OCI-LY7 (cell line): Measurements from ENCODE around the gene ASXL1.

Experiments used
- CTCF ChIP-seq: fragments of 200-600 bp; sonication (generic); conservative IDR thresholded peaks from 2 replicates; pipeline ENCODE4 v1.5.1; 2014; ENCODE audit warnings: mild to moderate bottlenecking, antibody characterized with exemption, low read length, moderate library complexity, mixed read lengths
- EZH2phosphoT487 ChIP-seq: fragments of 200-600 bp; sonication (generic); IDR thresholded peaks from 2 replicates; pipeline ENCODE4 v1.6.1; 2018; ENCODE audit warnings: low read depth, borderline replicate concordance, mild to moderate bottlenecking, mixed run types, antibody characterized with exemption, low read length, moderate library complexity, mixed read lengths

DNA sequence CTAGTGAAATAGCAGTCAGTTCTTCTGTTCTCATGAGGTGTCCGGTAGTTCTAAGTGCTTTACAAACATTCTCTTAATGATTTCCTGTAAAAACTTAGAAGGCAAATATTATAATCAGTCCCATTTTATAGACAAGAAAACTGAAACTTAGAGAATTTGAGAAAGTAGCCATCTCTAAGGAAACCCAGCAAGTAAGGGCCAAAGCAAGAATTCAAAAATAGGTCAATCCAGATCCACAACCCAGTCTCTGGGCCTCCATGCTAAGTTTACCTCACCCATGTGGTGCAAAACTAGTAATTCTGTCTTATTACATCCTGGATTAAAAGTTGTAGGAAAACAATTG is 27.6 kb upstream of the ASXL1 start:
- no peak for TF ChIP-seq EZH2phosphoT487
- no peak for TF ChIP-seq CTCF
